ENCODE results near the gene HILPDA.
A peak's percentile ranks its signal among the peaks of the same experiment; 100 is the strongest.

- TF ChIP-seq CTCF (IDR thresholded peaks at IDR 0.05; ENCODE audit: insufficient read depth, low read depth, low read length) (peak; percentile 93), EZH2 (IDR thresholded peaks at IDR 0.05; ENCODE audit: insufficient read depth, low read length) (no peak)
Measured at GRCh38 chr7:128425850-128426249, 29.8 kb upstream of the HILPDA start.
